GM18870 (cell line): ENCODE data around the gene FBN2.
"Not testable (repeated sequence)": the region's sequence is repeated elsewhere in the genome, so short reads cannot be mapped to it uniquely, and the experiment has no call there.

Experiments used
- ATAC-seq: cut with Tn5 transposase; IDR thresholded peaks from one replicate; pipeline ENCODE4 v1.9.1; 2021; ENCODE audit warnings: moderate library complexity; ENCODE audit not compliant: unreplicated experiment

FBN2 gene

GRCh38 chr5:128432913-128433440 lies 105.1 kb downstream of the FBN2 start:
- no peak for ATAC-seq

- no peak for ATAC-seq
Measured at GRCh38 chr5:128427921-128428320, 110.1 kb downstream of the FBN2 start.

GRCh38 chr5:128426090-128426534 lies 111.9 kb downstream of the FBN2 start:
- ATAC-seq, result peak; percentile 99

GRCh38 chr5:128424646-128425045 lies 113.4 kb downstream of the FBN2 start:
- ATAC-seq, result no peak

- ATAC-seq, result no peak
Measured at GRCh38 chr5:128422612-128423011, 115.4 kb downstream of the FBN2 start.

GRCh38 chr5:128414469-128414868 lies 123.6 kb downstream of the FBN2 start:
- ATAC-seq, result no peak

GRCh38 chr5:128413356-128413755 lies 124.7 kb downstream of the FBN2 start:
- no peak for ATAC-seq

- no peak for ATAC-seq
Measured at GRCh38 chr5:128412145-128412930, 125.7 kb downstream of the FBN2 start.

GRCh38 chr5:128409166-128409800 lies 128.8 kb downstream of the FBN2 start:
- ATAC-seq, result no peak

GRCh38 chr5:128408622-128409021 lies 129.4 kb downstream of the FBN2 start:
- ATAC-seq, result no peak

- ATAC-seq, result no peak
Measured at GRCh38 chr5:128407944-128408343, 130.1 kb downstream of the FBN2 start.

- ATAC-seq, result no peak
Measured at GRCh38 chr5:128406803-128407202, 131.2 kb downstream of the FBN2 start.

- no peak for ATAC-seq
Measured at GRCh38 chr5:128405159-128405558, 132.9 kb downstream of the FBN2 start.

GRCh38 chr5:128403333-128403732 lies 134.7 kb downstream of the FBN2 start:
- ATAC-seq, result no peak

- ATAC-seq, result no peak
Measured at GRCh38 chr5:128402506-128402905, 135.5 kb downstream of the FBN2 start.

- ATAC-seq, result not testable (repeated sequence)
Measured at GRCh38 chr5:128400766-128401165, 137.3 kb downstream of the FBN2 start.

GRCh38 chr5:128399111-128399510 lies 138.9 kb downstream of the FBN2 start:
- ATAC-seq, result no peak

- ATAC-seq, result no peak
Measured at GRCh38 chr5:128397876-128398275, 140.2 kb downstream of the FBN2 start.

GRCh38 chr5:128395073-128395472 lies 143.0 kb downstream of the FBN2 start:
- ATAC-seq, result no peak

GRCh38 chr5:128384068-128384467 lies 154.0 kb downstream of the FBN2 start:
- no peak for ATAC-seq

- ATAC-seq, result no peak
Measured at GRCh38 chr5:128380337-128380736, 157.7 kb downstream of the FBN2 start.

GRCh38 chr5:128378632-128379031 lies 159.4 kb downstream of the FBN2 start:
- ATAC-seq, result no peak
